NCI-H1417 treated with DMSO at 0.1 percent for 48 hours (cell line): ENCODE results near the gene CARD14.
"Not testable (repeated sequence)": the region's sequence is repeated elsewhere in the genome, so short reads cannot be mapped to it uniquely, and the experiment has no call there.

Experiments
- DNase-seq: peaks from one replicate; lab custom pipeline; 2025; lab: John Stamatoyannopoulos, UW

CARD14 gene

GRCh38 chr17:80185968-80186367 is 16.1 kb downstream of the CARD14 start:
- DNase-seq, result no peak

GRCh38 chr17:80187090-80187489 is 17.3 kb downstream of the CARD14 start:
- no peak for DNase-seq

GRCh38 chr17:80187515-80187941 is 17.7 kb downstream of the CARD14 start:
- no peak for DNase-seq

GRCh38 chr17:80189611-80190010 is 19.8 kb downstream of the CARD14 start:
- DNase-seq, result no peak

GRCh38 chr17:80190716-80191115 is 20.9 kb downstream of the CARD14 start:
- DNase-seq, result no peak

GRCh38 chr17:80191192-80191591 is 21.4 kb downstream of the CARD14 start:
- DNase-seq, result no peak

GRCh38 chr17:80191865-80192661 is 22.2 kb downstream of the CARD14 start:
- no peak for DNase-seq

GRCh38 chr17:80195141-80195540 is 25.3 kb downstream of the CARD14 start:
- DNase-seq, result no peak

GRCh38 chr17:80195671-80196529 is 26.1 kb downstream of the CARD14 start:
- no peak for DNase-seq

- no peak for DNase-seq
Measured at GRCh38 chr17:80196652-80197051, 26.8 kb downstream of the CARD14 start.

GRCh38 chr17:80198144-80198661 is 28.4 kb downstream of the CARD14 start:
- no peak for DNase-seq

- not testable (repeated sequence) for DNase-seq
Measured at GRCh38 chr17:80199295-80199694, 29.5 kb downstream of the CARD14 start.

GRCh38 chr17:80201446-80201845 is 31.6 kb downstream of the CARD14 start:
- DNase-seq, result no peak

GRCh38 chr17:80202197-80202596 is 32.4 kb downstream of the CARD14 start:
- no peak for DNase-seq

GRCh38 chr17:80203471-80203963 is 33.7 kb downstream of the CARD14 start:
- DNase-seq, result no peak

GRCh38 chr17:80204626-80205468 is 35.0 kb downstream of the CARD14 start:
- DNase-seq, result no peak

GRCh38 chr17:80205811-80206210 is 36.0 kb downstream of the CARD14 start:
- no peak for DNase-seq

GRCh38 chr17:80208050-80208449 is 38.2 kb downstream of the CARD14 start:
- DNase-seq, result no peak

GRCh38 chr17:80209765-80210164 is 39.9 kb downstream of the CARD14 start:
- DNase-seq, result no peak

GRCh38 chr17:80210348-80211108 is 40.7 kb downstream of the CARD14 start:
- DNase-seq, result no peak

GRCh38 chr17:80212109-80212508 is 42.3 kb downstream of the CARD14 start:
- DNase-seq, result no peak
